ENCODE results near the gene IGF2R. TPM values are rescaled to one million over a fixed set of nuclear protein-coding genes. Genes with fewer than 3 reads are reported as not detected.
"Not testable (repeated sequence)": the region's sequence is repeated elsewhere in the genome, so short reads cannot be mapped to it uniquely, and the experiment has no call there.

IGF2R gene
- total RNA-seq, 1 donor from 2014 or later = 105 TPM

- H3K36me3 Mint-ChIP-seq (ENCODE audit: unreplicated experiment) = no peaks in the 10 kb centered on the region
- H3K27ac Mint-ChIP-seq (ENCODE audit: unreplicated experiment) = no peak overlapping the region
- TF ChIP-seq CTCF (IDR thresholded peaks at IDR 0.05; ENCODE audit: partially characterized antibody, unreplicated experiment) = no peak
- no peaks in the 10 kb centered on the region for H3K9me3 Mint-ChIP-seq (ENCODE audit: unreplicated experiment)
- H3K4me1 Mint-ChIP-seq (ENCODE audit: low read depth, unreplicated experiment) = no peaks in the 10 kb centered on the region
- peaks cover 9% of the 10 kb centered on the region for H3K27me3 Mint-ChIP-seq (ENCODE audit: unreplicated experiment)
- DNase-seq = no peak
- no peak overlapping the region for H3K4me3 Mint-ChIP-seq (ENCODE audit: unreplicated experiment)
These were observed 141.8 kb downstream of the IGF2R start for GRCh38 chr6:160110586-160111123.

GRCh38 chr6:160111806-160112205 lies 142.9 kb downstream of the IGF2R start:
- H3K27ac Mint-ChIP-seq (ENCODE audit: unreplicated experiment) = no peak overlapping the region
- no peak for DNase-seq

GRCh38 chr6:160112628-160113299 lies 143.9 kb downstream of the IGF2R start:
- no peak for TF ChIP-seq CTCF (IDR thresholded peaks at IDR 0.05; ENCODE audit: partially characterized antibody, unreplicated experiment)
- no peak overlapping the region for H3K27ac Mint-ChIP-seq (ENCODE audit: unreplicated experiment)
- H3K36me3 Mint-ChIP-seq (ENCODE audit: unreplicated experiment) = peaks cover 3% of the 10 kb centered on the region
- peaks cover 11% of the 10 kb centered on the region for H3K27me3 Mint-ChIP-seq (ENCODE audit: unreplicated experiment)
- no peak overlapping the region for H3K4me3 Mint-ChIP-seq (ENCODE audit: unreplicated experiment)
- H3K9me3 Mint-ChIP-seq (ENCODE audit: unreplicated experiment) = peaks cover under 1% of the 10 kb centered on the region
- no peak for DNase-seq
- no peaks in the 10 kb centered on the region for H3K4me1 Mint-ChIP-seq (ENCODE audit: low read depth, unreplicated experiment)

More at GRCh38 chr6:160111806-160112205, 142.9 kb downstream of the IGF2R start:
- Mint-ChIP-seq H3K36me3 (ENCODE audit: unreplicated experiment) (no peaks in the 10 kb centered on the region), H3K9me3 (ENCODE audit: unreplicated experiment) (no peaks in the 10 kb centered on the region), H3K4me3 (ENCODE audit: unreplicated experiment) (no peak overlapping the region), H3K4me1 (ENCODE audit: low read depth, unreplicated experiment) (no peaks in the 10 kb centered on the region), H3K27me3 (ENCODE audit: unreplicated experiment) (peaks cover 11% of the 10 kb centered on the region)
- TF ChIP-seq CTCF (IDR thresholded peaks at IDR 0.05; ENCODE audit: partially characterized antibody, unreplicated experiment) = no peak

- DNase-seq; H3K36me3 Mint-ChIP-seq (ENCODE audit: unreplicated experiment); H3K9me3 Mint-ChIP-seq (ENCODE audit: unreplicated experiment); H3K27me3 Mint-ChIP-seq (ENCODE audit: unreplicated experiment); H3K27ac Mint-ChIP-seq (ENCODE audit: unreplicated experiment); H3K4me1 Mint-ChIP-seq (ENCODE audit: low read depth, unreplicated experiment); H3K4me3 Mint-ChIP-seq (ENCODE audit: unreplicated experiment): not testable (repeated sequence)
These were observed 145.7 kb downstream of the IGF2R start for GRCh38 chr6:160114536-160114935.

- Mint-ChIP-seq H3K27me3 (ENCODE audit: unreplicated experiment) (peaks cover 8% of the 10 kb centered on the region), H3K4me3 (ENCODE audit: unreplicated experiment) (no peak overlapping the region), H3K4me1 (ENCODE audit: low read depth, unreplicated experiment) (no peaks in the 10 kb centered on the region), H3K36me3 (ENCODE audit: unreplicated experiment) (peaks cover 11% of the 10 kb centered on the region), H3K27ac (ENCODE audit: unreplicated experiment) (no peak overlapping the region), H3K9me3 (ENCODE audit: unreplicated experiment) (peaks cover 2% of the 10 kb centered on the region)
- DNase-seq = no peak
- TF ChIP-seq CTCF (IDR thresholded peaks at IDR 0.05; ENCODE audit: partially characterized antibody, unreplicated experiment) = no peak
These were observed 146.5 kb downstream of the IGF2R start for GRCh38 chr6:160115421-160115820.
